Measurements from ENCODE around the gene OR8B12.

Gene OR8B12, protein sequence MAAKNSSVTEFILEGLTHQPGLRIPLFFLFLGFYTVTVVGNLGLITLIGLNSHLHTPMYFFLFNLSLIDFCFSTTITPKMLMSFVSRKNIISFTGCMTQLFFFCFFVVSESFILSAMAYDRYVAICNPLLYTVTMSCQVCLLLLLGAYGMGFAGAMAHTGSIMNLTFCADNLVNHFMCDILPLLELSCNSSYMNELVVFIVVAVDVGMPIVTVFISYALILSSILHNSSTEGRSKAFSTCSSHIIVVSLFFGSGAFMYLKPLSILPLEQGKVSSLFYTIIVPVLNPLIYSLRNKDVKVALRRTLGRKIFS

DNA sequence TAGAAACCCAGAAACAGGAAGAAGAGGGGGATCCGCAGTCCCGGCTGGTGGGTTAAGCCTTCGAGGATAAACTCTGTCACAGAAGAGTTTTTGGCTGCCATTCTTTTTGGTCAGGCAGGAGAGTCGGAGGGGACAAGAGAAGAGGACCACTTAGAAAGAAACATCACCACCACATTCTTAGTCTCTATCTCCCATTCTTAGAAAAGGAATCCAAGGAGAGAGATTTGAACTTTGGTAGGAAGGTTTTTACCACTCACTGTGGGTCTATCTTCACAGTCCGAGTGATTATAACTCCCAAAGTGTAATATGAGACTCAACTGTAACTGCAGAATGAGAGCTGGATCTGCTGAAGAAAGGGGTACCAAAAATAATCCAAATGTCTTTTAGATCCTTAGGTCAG is at the start of gene OR8B12:
Gene OR8B12 (minus strand): TSS at position 101 of the 400 bp plus-strand sequence. CDS start 0 bp downstream, at position 101.
- no peak for TF ChIP-seq TAF1 (IDR thresholded peaks at IDR 0.05; ENCODE audit: low read depth)
- TF ChIP-seq CREB1 (IDR thresholded peaks at IDR 0.05; ENCODE audit: low read depth), result no peak
- no peak for TF ChIP-seq NFIC (IDR thresholded peaks at IDR 0.05)
- no peak for TF ChIP-seq REST (IDR thresholded peaks at IDR 0.05; ENCODE audit: low read depth)

- no peak for TF ChIP-seq EGR1 (IDR thresholded peaks at IDR 0.05)
- no peak for TF ChIP-seq CEBPB (IDR thresholded peaks at IDR 0.05)
- TF ChIP-seq NFIC (IDR thresholded peaks at IDR 0.05), result no peak
- no peak for TF ChIP-seq EP300 (IDR thresholded peaks at IDR 0.05; ENCODE audit: borderline replicate concordance)
- TF ChIP-seq MAX (IDR thresholded peaks at IDR 0.05), result no peak
- no peak for TF ChIP-seq ZBTB7A (IDR thresholded peaks at IDR 0.05; ENCODE audit: low read depth)
- TF ChIP-seq REST (IDR thresholded peaks at IDR 0.05; ENCODE audit: low read depth), result no peak
- TF ChIP-seq RAD21 (IDR thresholded peaks at IDR 0.05; ENCODE audit: low read depth), result no peak
- no peak for TF ChIP-seq CREB1 (IDR thresholded peaks at IDR 0.05; ENCODE audit: low read depth)
These were observed 49.2 kb upstream of the OR8B12 start for GRCh38 chr11:124592627-124593026.

GRCh38 chr11:124591430-124591829 is 48.0 kb upstream of the OR8B12 start:
- TF ChIP-seq EGR1 (IDR thresholded peaks at IDR 0.05), result no peak
- no peak for TF ChIP-seq REST (IDR thresholded peaks at IDR 0.05; ENCODE audit: low read depth)

DNA sequence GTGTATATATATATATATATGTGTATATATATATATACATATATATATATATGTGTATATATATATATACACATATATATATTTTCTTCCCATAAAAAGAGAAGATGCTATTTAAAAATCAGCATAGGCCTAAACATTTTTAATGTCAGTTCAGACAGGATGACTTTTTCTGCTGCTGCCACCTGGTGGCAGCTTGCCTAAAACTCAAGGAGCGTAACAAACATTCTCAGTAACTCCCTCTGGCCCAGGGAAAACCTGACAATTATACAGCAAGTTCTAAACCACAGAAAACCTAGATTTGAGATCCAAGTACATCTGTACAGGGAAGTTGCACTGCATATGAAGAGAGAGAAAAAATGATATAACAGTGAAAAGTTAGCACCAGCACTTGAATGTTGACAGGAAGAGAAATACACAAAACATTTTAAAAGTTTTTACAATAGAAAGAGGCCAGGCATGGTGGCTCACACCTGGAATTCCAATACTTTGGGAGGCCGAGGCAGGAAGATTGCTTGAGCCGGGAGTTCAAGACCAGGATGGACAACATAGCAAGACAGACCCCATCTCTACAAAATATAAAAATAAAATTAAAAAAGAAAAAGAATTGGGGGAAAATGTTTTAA is 42.9 kb upstream of the OR8B12 start:
- TF ChIP-seq USF1 (IDR thresholded peaks at IDR 0.05) (no peak), RAD21 (IDR thresholded peaks at IDR 0.05; ENCODE audit: low read depth) (peak; percentile 57)

DNA sequence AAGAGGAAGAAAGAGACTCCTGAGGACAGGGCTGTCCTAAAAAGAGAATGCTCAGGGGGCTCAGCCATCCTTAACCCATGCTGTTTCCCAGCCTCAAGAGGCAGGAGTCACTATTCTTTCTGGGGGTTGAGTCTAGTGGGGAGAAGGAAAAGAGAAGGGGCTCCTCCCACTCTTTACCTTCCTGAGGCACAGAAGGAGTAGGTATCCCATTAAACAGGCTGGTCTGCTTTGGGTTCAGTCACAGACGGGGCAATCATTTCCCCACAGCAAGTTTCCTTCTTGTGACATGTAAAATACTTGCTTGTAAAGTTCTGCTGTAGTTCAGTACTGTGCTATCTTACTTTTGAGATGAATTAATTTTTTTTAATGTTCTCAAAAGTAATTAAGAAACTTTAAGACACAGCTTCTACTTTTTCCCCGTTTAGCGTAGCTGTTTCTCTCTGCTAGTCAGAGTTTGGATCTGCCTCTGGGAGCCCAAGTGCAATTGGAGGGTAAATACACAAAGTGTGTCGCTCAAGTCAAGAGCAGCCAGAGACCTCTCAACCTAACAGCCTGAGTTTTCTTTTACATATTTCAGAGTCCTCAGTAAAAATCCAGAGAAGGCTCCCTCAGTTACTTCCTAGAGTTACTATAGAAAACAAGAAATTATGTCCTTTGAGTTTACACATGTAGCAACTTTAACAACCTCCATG is 41.4 kb upstream of the OR8B12 start:
- TF ChIP-seq FOXM1 (IDR thresholded peaks at IDR 0.05; ENCODE audit: borderline replicate concordance, low read depth) (no peak), CEBPB (IDR thresholded peaks at IDR 0.05) (no peak), EGR1 (IDR thresholded peaks at IDR 0.05) (no peak), ZBTB7A (IDR thresholded peaks at IDR 0.05; ENCODE audit: low read depth) (no peak), NFIC (IDR thresholded peaks at IDR 0.05) (no peak), MAX (IDR thresholded peaks at IDR 0.05) (no peak), TAF1 (IDR thresholded peaks at IDR 0.05; ENCODE audit: low read depth) (no peak), TCF12 (IDR thresholded peaks at IDR 0.05; ENCODE audit: low read depth) (no peak), EP300 (IDR thresholded peaks at IDR 0.05; ENCODE audit: borderline replicate concordance) (no peak), REST (IDR thresholded peaks at IDR 0.05; ENCODE audit: low read depth) (no peak), USF1 (IDR thresholded peaks at IDR 0.05) (no peak), RAD21 (IDR thresholded peaks at IDR 0.05; ENCODE audit: low read depth) (no peak), YY1 (IDR thresholded peaks at IDR 0.05; ENCODE audit: low read depth) (no peak), CREB1 (IDR thresholded peaks at IDR 0.05; ENCODE audit: low read depth) (no peak), TEAD4 (IDR thresholded peaks at IDR 0.05) (no peak)
